ENCODE results near the gene HOXA9. TPM values are rescaled to one million over a fixed set of nuclear protein-coding genes. Genes with fewer than 3 reads are reported as not detected.

Gene HOXA9
- total RNA-seq, 4 donors from 2014 or later = 0.63 to 1.9 (median 0.67) TPM; not detected in 1

- H3K4me3 ChIP-seq (replicated peaks in 1 of 3) = no peak overlapping the region
- no peaks in the 10 kb centered on the region for H3K9me3 ChIP-seq
- peaks cover 18 to 33% of the 10 kb centered on the region in 2 donors for H3K4me1 ChIP-seq
- DNase-seq = no peak
- WGBS, 2 donors = 16 to 27% methylated on average over 21 of the region's 30 CpGs
- no peak overlapping the region for H3K27ac ChIP-seq
- H3K27me3 ChIP-seq = peaks cover 76% of the 10 kb centered on the region
- TF ChIP-seq CTCF (IDR thresholded peaks at IDR 0.05) (no peak), POLR2A (IDR thresholded peaks at IDR 0.05) (no peak)
- intact Hi-C loops (cut with DNase I) = no loop called here
- no peaks in the 10 kb centered on the region for H3K36me3 ChIP-seq
Measured at GRCh38 chr7:27156916-27157701, 8.2 kb downstream of the HOXA9 start.

GRCh38 chr7:27156508-27156898 lies 8.8 kb downstream of the HOXA9 start, which contains the start of gene HOXA7:
TSS of gene HOXA7 (minus strand) at chr7:27156675. CDS start at chr7:27156545, 130 bp downstream.
- H3K4me3 ChIP-seq (replicated peaks in 1 of 3) = no peak within 1 kb of the TSS
- peaks cover 18 to 32% of the 10 kb centered on the region in 2 donors for H3K4me1 ChIP-seq
- 5 to 6% methylated on average over 17 to 25 of the region's 33 CpGs for WGBS, 2 donors
- peaks cover 77% of the 10 kb centered on the region for H3K27me3 ChIP-seq
- no peak within 1 kb of the TSS for H3K27ac ChIP-seq
- intact Hi-C loops (cut with DNase I) = no loop called here
- no peak for DNase-seq
- no peaks in the 10 kb centered on the region for H3K36me3 ChIP-seq
- no peaks in the 10 kb centered on the region for H3K9me3 ChIP-seq
- TF ChIP-seq CTCF (IDR thresholded peaks at IDR 0.05) (no peak), POLR2A (IDR thresholded peaks at IDR 0.05) (no peak)

GRCh38 chr7:27155816-27156507 lies 9.4 kb downstream of the HOXA9 start:
- intact Hi-C loops (cut with DNase I) = no loop called here
- peaks cover 78% of the 10 kb centered on the region for H3K27me3 ChIP-seq
- H3K36me3 ChIP-seq = no peaks in the 10 kb centered on the region
- WGBS, 2 donors = 5 to 7% methylated on average over 46 to 51 of the region's 63 CpGs
- no peak for DNase-seq
- no peak overlapping the region for H3K27ac ChIP-seq
- H3K4me3 ChIP-seq (replicated peaks in 1 of 3) = no peak overlapping the region
- no peaks in the 10 kb centered on the region for H3K9me3 ChIP-seq
- TF ChIP-seq POLR2A (IDR thresholded peaks at IDR 0.05) (no peak), CTCF (IDR thresholded peaks at IDR 0.05) (no peak)
- peaks cover 17 to 32% of the 10 kb centered on the region in 2 donors for H3K4me1 ChIP-seq

- 10 to 16% methylated on average over 48 of the region's 48 CpGs for WGBS, 2 donors
- Histone ChIP-seq H3K36me3 (no peaks in the 10 kb centered on the region), H3K9me3 (no peaks in the 10 kb centered on the region), H3K4me1 (peaks cover 18 to 34% of the 10 kb centered on the region in 2 donors), H3K27ac (no peak overlapping the region), H3K27me3 (peaks cover 83% of the 10 kb centered on the region), H3K4me3 (replicated peaks in 1 of 3) (no peak overlapping the region)
- intact Hi-C loops (cut with DNase I) = loop anchor here (5.0 kb wide), 1 partner anchor 288 kb away; no protein-coding TSS in a partner anchor
- peak; percentile 41 to 59 for DNase-seq
- TF ChIP-seq POLR2A (IDR thresholded peaks at IDR 0.05) = no peak
- no peak for TF ChIP-seq CTCF (IDR thresholded peaks at IDR 0.05)
Measured at GRCh38 chr7:27154901-27155815, 10.2 kb downstream of the HOXA9 start.
